HG03060 (cell line): ENCODE results near the gene BCOR.

Experiments
- ATAC-seq: cut with Tn5 transposase; IDR thresholded peaks from one replicate; pipeline ENCODE4 v1.9.1; 2021; ENCODE audit warnings: low read depth, moderate number of reproducible peaks; ENCODE audit not compliant: unreplicated experiment

BCOR gene

DNA sequence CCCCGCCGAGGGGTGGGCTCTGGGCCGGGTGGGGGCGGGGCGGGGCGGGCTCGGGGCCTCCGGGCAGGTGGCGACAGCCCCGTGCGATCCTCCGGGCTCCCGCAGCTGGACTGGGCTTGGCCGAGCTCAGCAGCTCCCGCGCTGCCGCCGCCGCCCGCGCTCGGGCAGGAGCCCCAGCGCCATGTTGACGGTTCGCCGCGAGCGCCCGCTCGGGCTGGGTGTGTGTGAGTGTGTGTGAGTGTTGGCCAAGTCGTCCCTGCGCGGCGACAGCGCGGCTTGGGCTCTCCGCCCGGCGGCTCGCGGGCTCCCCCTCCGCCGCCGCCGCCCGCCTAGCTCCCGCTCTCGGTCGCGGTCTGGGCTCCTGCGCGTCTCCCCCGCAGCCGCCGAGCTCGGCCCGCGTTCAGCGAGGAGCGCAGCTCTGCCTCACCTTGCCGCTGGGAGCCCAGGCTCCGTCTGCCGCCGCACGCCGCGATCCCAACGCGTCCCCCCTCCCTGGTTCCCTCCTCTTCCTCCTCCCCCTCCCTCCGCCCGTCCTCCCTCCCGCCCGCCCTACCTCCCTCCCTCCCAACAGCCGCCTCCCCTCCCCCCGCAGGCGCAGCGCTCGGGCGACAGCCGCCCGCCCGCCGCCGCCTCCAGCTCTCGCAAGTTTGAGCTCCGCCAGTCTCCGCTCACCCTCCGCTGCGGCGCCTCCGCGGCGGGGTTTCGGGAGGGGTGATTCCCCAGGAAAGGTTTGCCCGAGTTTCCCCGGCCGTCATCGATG, at the start of gene BCOR:
Gene BCOR (minus strand): TSS at position 455 of the 760 bp plus-strand sequence. CDS start 20,029 bp downstream, outside the sequence.
- no peak for ATAC-seq

- ATAC-seq, result no peak
Measured at GRCh38 chrX:40147126-40147952, 49.6 kb upstream of the BCOR start.

- no peak for ATAC-seq
Measured at GRCh38 chrX:40146262-40147125, 48.7 kb upstream of the BCOR start.

- ATAC-seq, result no peak
Measured at GRCh38 chrX:40145923-40146261, 48.1 kb upstream of the BCOR start.

- no peak for ATAC-seq
Measured at GRCh38 chrX:40145001-40145922, 47.5 kb upstream of the BCOR start.

GRCh38 chrX:40144576-40144975, 46.8 kb upstream of the BCOR start:
- no peak for ATAC-seq

GRCh38 chrX:40143987-40144386, 46.2 kb upstream of the BCOR start:
- ATAC-seq, result no peak

DNA sequence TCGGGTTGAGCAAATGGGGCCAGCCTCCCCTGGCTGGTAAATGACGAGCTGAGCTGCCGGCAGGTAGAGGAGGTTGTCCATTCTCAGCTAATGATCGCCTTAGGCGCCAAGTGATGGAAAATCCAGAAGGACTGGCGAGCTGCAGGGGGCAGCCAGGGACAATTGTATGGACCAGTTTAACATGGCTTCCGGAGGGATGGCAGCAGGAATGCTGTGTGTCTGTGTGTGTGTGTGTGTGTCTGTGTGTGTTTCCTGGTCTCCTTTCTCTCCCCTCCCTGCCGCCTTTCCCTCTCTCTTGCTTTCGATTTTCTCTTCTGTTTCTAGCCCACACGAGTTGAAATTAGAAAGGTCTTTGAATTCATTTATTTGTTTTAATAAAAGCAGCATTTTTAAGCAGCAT, 45.2 kb upstream of the BCOR start:
- ATAC-seq, result no peak

DNA sequence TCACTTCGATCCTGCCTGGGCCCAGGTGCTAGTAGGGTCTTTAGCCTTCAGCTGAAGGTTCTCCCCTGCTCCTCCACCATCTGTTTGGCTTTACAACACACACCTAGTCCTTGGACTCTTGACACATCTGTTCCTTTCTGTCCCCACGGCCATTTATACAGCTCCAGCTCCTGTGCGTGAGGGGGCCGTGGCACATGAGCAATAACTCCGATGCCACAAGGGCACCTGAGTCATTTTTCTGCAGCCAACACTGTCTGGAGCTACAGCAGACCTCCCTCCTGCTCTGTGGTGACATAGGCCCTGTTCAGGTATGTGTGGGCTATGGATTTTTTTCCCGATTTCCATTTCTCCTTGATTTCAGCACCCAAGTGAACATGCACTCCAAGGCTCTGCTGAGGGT, 44.7 kb upstream of the BCOR start:
- no peak for ATAC-seq

- ATAC-seq, result no peak
Measured at GRCh38 chrX:40140706-40141499, 43.1 kb upstream of the BCOR start.

DNA sequence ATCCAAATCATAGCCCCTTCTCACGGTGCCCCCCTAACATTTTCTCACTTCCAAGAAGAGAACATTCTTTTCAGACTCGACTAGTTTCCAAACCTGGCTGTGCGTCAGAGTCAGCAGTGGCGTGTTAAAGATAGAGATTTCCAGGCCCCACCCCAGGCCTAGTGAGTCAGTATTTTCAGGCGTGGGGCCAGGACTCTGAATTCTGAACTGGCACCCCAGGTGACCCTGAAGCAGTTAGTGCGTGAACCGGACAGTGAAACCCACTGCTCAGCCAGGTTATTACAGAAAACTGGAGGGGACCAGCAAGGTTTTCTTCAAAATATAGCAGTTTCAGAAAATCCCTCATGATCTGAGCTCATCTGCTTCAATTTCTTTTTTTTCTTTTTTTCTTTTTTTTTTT, 35.0 kb upstream of the BCOR start:
- ATAC-seq, result no peak

DNA sequence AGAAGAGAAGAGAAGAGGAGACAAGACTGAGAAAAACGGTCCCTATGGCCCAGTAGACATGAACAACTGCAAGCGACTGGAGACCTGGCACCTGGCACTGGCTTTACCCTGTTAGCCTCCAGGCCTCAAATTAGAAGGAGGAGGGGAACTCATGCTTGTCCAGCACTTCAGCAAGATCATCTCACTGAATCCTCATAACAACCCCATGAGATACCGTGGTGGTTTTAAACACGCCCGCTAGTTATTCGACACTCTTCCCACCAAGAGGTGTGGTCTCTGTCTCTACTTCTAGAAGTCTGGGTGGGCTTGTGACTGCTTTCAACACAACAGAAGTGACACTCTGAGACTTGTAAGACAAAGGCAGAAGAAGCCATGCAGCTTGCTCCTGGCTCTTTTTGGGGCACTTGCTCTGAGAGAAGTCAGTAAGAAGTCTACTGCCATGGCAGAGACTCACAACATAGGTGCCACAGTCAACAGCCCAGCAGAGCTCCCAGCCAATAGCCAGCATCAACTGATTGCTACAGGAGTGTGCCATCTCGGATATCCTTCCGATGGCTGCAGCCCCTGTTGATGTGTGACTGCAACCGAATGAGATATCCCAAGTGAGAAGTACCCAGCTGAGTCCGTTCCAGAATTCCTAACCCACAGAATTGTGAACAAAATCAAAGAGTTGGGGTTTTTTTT, 34.0 kb upstream of the BCOR start:
- ATAC-seq, result no peak

DNA sequence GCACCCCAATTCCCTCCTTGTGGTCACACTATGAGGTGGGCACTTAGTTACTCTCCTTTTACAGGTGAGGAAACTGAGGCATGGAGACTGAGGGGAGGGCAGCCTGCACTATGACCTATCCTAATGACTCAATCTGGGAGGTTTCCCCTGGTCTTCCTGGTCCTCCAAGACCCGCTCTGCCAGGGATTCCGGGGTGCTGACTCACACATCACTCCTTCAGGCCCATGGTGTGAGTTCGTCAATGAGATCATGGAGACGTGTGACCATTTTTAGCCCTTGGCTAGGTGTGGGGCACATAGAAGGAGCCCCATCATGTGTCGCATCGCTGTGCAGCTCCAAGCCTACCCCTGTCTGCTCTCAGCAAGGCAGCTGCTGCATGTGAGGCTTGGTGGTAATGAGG, 32.4 kb upstream of the BCOR start:
- no peak for ATAC-seq

DNA sequence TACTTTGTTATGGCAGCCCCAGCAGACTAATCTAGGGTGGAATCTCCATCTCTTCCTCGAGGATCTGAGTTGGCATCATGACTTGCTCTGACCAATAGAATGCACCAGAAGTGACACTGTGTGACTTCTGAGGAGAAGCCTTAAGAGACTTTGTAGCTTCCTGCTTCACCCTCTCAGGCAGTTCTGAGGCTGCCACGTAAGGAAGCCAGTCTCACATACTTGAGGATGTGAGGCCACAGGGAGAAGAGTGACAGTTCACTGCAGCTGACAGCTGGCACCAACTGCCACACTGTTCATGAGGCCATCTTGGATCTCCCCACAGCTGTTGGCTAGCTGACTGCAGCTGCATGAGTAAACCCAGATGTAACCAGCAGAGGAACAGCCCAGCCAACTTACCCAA, 29.3 kb upstream of the BCOR start:
- ATAC-seq, result no peak

DNA sequence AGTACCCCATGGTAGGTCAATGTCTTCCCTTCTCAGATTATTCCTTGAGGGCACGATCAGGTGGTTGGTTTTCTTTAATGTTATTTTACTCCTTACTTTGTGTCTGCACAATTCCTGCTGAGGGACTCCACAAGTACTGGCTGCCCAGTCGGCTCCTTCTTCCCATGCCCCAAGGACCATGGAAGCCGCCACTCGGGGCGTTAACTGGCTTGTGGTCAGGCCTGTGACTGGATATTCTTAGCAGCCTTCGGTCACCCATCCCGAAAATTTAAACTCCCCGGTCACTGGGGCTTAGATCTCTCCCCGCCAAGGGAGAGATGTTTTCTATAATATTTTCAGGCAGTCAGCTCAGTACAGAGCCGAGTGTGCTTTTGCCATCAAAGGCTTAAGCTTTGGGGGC, 24.7 kb upstream of the BCOR start:
- ATAC-seq, result no peak

- no peak for ATAC-seq
Measured at GRCh38 chrX:40121618-40122017, 23.9 kb upstream of the BCOR start.

GRCh38 chrX:40120838-40121580, 23.3 kb upstream of the BCOR start:
- ATAC-seq, result no peak

DNA sequence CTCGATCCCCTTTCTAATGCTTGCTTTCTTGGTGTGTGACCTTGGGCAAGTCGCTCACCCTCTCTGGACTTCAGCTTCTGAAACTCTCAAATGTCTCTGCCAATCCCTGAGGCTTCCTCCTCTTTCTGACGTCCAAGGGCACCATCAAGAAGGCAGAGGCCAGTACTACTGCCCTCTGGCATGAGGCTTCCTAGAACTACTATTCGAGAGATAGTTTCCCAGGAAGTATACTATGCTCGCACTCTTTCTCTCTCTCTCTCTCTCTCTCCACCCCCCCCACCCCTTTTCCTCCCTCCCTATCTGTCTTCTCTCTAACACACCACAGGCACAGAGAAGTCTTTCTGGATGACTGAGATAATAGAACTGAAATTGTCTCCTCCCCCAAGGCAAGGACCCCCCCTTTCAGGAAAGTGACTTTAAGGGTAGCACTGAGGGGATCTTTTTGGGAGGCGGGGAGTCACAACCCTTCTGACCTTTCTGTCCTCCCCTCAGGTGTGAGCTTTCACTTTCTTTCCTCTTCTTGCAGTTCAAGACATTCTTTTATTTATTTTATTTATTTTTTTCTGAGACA, 20.0 kb upstream of the BCOR start:
- ATAC-seq, result no peak
